HS-27A (cell line): ENCODE data around the gene SLC6A19.

Experiments used
- DNase-seq: peaks from one replicate; pipeline ENCODE4 v3.0.0-alpha.2; 2012; ENCODE audit warnings: low read depth, missing footprints

The SLC6A19 gene

DNA sequence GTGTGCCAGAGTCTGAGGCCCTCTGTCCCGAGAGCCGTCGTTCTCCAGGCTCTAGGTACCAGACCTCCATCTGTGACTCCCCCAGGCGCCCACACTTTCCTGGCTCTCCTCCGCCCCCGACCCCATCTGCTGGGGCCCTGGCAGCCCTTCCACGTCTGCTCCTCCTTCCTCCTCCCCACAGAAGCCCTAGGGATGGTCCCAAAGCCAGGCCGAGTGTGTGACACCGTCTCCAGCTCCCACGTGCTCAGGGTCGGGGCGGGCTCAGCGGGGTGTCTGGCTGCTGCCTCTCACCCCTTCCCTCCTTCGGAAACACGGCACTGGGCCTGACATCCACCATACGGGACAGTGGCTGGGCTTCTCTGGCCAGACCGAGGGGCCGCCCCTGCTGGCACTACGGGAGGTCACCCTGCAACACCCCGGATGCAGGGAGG, 20.5 kb upstream of the SLC6A19 start:
- DNase-seq: no peak

DNA sequence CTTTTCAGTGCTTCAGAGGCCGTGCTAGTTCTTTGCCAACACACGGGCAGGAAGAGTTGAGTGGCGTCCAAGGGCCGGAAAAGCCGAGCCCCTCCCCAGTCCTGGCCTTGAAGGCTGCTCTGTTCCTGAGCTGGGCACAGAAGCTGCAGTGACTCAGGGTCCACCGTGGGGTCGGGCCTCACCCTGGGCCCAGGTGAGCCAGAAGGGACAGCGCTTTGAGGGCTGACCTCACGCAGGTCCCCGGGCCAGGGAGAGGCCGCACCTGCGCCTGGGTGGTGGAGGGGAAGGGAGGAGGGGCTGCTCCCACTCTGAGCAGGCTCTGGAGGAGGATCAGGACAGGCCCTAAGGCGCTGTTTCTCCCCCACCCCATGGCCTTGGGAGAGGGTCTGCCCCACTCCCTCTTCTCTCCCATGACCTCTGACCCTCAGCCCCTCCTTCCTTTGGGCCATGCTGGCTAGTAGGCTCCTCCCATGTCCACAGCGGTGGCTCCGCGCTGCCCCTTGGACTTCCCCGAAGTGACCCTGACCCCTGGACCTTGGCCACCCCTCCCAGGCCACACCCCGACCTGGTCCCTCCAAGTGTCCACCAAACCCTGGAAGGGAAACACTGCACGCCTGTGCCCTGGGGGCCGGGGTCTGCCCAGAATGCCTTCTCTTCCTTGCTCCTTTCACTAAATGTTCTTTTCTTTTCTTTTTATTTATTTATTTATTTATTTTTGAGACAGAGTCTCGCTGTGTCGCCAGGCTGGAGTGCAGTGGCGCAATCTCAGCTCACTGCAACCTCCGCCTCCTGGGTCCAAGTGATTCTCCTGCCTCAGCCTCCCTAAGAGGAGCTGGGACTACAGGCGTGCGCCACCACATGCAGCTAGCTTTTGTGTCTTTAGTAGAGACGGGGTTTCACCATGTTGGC, 19.7 kb upstream of the SLC6A19 start:
- no peak for DNase-seq

DNA sequence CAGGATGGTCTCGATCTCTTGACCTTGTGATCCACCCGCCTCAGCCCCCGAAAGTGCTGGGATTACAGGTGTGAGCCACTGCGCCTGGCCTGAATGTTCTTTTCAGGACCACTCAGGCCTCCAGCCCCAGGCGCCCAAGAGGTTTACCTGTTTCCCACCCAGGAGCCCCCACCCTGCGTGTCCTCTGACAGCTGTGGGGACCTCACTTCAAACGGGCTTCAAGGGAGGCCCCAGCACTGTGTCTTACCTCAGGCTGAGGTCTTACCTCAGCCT, 19.1 kb upstream of the SLC6A19 start:
- DNase-seq: no peak

DNA sequence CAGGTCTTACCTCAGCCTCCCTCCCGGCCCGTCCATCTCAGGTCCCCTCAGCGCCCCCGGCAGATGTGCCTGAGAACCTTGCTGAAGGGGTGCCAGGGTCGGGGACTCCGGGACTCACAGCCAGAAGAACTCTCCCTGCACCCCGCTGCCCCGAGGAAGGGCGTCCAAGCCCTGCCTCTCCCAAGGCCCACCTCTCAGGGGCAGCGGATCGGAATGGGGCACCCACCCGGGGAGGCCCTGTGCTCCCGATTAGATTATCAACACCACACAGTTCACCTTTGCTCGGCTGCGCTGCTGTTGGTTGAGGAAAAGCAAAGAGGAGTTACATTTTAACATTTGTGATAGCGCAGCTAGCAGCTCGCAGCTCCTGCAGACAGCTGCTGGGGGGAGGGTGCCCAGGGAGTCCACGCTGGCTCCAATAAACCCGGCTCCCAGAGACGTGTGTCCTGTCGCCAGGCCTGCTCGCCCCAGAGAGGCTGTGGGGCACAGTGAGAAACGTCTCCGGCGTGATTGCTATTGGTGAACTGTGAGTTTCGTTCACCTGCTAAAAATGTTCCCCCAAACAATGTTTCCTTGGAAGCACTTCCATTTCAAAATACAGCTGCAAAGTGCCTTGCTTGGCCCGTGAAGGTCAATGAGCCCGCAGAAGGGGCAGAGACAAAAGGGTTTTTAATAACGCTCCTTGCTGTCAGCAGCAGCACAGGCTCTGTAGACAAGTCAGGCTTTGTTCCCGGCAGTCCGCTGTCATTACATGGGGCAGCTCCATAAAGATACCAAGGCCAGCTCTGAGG, 18.6 kb upstream of the SLC6A19 start:
- no peak for DNase-seq

DNA sequence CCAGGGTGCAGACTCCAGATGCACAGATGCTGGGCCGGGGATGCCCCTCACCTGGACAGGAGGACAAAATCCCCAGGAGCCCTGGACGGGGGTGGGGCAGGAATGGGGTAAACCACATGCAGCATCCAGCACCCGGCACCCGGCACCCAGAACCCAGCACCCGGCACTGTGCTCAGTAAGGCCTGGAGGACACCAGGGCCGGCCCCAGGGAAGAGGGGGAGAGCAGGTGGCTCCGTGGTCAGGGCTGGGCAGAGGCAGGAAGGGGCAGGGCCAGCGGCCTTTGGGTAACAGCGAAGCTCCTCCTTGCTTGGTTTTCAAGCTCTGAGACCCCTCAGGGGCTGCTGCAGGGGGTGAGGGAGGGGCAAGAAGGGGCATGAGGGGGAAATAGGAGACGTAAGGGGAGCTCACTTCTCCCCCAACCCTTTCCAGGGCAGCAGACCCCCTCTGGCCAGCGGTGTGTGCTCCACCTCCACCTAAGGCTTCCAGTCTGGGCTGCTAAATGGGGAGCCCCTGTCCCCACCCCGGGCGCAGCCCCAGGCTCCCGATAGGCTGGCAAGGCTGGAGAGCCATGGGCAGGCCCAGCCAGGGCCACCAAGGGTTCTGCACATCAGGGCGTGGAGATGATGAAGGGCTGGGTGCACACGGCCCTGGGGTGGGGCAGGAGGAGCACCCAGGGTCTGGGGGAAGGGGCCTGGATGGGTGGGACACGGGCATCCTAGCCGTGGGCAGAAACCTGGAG, 17.8 kb upstream of the SLC6A19 start:
- DNase-seq: no peak

DNA sequence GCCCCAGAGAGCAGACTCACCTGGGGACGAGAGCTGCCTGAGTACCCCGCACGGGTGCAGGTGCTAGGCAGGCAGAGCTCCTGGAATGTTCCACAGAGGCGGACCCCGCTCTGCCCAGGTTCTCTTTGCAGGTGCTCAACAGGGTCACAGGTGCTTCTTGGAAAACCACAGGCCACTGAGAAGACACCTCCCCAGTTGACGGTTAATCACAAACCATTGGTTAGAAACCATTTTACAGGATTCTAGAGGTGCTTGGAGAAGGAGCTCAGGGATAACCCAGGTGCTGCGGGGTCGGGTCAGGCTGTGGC, 17.3 kb upstream of the SLC6A19 start:
- DNase-seq: no peak

DNA sequence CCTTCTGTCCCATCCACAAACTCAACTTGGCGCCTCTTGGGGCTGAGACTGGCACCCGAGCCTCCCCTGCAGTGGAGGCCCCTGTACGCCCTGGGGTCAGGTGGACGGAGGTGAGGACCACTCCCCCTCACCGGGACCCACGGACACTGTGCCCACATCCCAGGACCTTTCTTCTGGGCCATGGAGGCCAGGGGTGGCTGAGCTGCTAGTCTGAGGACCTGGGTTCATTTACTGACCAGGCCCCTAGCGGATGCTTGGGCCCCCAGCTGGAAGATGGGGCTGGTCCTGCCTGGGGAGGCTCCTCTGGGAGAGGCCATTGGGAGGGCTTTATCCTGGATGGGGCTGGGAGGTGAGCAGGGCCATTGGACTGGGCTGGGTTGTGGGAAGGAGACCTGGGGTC, 16.9 kb upstream of the SLC6A19 start:
- DNase-seq: no peak

DNA sequence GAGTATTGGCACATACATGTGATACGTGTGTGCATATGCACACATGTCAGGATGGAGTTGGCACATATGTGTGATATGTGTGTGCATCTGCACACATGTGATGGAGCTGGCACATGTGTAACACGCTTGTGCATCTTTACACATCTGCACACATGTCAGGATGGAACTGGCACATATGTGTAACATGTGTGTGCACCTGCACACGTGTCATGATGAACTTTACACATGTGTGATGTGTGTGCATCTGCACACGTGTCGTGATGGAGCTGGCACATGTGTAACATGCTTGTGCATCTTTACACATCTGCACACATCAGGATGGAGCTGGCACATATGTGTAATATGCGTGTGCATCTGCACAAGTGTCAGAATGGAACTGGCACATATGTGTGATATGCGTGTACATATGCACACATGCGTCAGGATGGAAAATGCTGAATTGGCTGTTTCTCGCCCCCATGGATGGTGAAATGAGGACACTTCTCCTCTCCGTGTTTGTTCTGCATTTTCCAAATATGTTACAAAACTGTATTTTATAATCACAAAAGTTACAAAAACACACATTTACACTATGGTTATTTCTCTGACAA, 16.3 kb upstream of the SLC6A19 start:
- no peak for DNase-seq

DNA sequence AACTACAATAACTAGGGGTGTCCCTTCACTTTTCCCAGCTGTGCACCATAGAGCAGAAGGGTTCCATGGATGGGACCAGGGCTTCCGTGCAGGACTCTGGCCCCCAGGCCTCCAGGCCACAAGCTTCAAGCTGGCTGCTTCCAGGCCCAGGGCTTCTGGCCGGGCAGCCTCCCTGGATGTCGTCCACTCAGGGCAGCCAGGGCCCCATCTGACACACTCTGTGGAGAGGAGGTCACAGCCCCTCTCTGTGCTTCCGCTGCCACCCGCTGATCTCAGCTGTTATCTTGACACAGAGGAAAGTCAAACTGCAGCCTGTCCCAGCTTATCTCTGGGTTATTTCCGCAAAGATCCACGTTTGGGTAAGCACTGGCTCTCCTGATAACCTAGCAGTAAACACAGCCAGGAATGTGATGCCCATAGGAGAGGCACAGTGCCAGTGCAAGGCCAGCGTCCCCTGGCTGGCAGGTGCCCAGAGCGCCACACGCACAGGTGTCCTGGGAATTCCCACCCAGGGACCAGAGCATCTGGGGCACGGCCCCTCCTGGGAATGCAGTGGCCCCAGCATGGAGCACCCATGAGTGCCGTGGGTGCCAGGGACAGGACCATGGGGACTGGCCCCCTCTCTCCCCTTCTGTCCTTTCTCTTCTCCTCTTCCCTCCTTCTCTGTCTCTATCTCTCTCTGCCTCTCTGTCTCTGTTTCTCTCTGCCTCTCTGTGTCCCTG, 15.6 kb upstream of the SLC6A19 start:
- DNase-seq: no peak

DNA sequence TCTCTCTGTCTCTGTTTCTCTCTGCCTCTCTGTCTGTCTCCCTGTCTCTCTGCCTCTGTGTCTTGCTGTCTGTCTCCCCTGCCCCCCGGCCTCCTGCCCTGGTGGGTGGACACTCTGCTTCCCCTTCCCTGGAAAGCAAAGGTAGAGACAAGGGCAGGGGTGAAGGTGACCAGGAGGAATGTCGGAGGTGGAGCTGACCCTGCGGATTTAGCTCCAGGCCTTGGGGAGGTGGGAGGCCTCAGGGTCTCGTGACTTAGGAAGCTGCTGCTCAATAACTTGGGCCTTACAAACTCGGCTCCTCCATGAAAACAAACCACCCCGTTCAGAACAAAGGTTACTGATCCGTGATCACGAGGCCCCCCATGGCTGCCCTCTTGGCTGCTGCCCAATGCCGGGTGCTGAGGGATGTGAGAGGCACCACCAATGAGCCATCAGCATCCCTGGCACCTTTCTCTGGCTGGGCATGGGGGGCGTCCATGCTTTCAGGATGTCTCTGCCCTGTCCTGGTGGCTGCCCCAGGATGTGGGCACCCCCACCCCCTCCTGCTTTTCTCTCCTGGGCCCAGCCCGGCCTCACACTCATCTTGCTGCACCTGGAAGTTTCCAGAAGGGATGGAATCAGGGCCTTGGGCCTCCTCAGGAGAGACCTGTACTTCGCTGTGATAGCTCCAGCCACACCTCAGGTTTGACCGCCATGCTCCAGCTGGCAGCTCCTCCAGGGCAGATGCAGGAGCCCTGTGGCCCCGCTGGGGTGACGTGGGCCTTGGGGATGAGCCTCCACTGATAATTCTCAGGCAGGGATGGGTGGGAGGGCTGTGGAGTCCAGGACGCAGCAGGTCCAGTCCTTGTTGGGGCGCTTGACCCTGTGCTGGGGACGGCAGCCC, 14.8 kb upstream of the SLC6A19 start:
- no peak for DNase-seq

DNA sequence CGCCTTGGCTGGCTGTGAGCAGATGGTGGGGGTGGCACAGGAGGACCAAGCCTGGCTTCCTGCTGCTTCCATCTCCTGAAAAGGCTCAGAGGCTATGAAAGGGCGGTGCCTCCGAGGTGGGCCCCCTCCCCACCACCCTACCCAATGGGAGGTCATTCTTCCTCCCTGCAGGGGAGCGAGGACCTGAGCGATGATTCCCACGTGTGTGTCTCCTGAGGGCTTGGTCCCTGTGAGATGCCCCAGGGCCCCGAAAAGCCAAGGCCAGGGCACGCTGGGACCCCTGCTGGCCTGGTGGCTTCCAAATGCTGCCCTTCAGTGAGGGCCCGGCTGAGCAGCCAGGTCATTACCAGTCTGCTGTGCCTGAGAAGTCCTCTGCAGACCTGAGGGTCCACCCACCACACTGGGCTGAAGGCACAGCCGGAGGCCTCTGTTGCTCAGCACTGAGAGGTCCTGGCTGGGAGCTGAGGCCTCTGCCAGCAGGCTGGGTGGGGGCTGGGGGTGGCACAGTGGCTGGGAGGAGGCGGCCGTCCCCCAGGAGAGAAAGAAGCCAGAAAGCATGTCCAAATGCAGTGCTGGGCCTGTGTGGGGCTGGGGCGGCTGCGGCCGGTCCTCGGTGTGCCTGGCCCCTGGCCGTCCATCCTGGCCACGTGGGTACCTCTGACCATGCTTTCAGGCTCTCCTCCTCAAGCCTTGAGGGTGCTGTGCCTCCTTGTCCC, 14.0 kb upstream of the SLC6A19 start:
- DNase-seq: no peak

DNA sequence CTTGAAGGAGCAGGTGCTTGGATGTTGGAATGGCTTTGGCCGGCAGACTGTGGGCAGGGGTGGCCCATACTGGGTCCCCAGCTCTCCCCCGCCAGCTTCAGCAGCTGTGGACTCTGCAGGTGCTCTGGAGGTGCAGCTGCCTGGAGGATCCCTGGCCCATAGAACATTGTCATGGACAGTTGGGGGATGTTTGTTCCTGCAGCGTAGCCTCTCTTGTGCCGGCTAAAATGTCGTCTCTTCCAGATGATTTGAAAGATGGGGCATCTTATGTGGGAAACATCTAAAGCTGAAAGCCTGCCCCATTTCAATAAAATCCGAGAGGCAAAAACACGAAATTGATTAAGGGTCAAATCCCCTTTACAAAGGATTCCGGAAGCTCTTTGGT, 13.5 kb upstream of the SLC6A19 start:
- no peak for DNase-seq

DNA sequence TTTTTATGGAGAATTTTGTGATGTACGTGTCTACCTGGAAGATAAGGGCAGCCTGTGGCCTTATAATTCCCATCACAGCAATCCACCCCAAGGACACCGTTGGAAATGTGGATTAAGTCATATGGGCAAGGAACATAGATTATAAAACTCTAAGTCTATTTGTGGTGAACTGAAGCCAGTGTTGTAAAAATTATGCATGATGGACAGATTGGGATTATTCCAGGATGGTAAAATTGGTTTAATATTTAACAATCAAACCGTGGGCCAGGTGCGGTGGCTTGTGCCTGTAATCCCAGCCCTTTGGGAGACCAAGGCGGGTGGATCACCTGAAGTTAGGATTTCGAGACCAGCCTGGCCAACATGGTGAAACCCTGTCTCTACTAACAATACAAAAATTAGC, 12.9 kb upstream of the SLC6A19 start:
- no peak for DNase-seq

DNA sequence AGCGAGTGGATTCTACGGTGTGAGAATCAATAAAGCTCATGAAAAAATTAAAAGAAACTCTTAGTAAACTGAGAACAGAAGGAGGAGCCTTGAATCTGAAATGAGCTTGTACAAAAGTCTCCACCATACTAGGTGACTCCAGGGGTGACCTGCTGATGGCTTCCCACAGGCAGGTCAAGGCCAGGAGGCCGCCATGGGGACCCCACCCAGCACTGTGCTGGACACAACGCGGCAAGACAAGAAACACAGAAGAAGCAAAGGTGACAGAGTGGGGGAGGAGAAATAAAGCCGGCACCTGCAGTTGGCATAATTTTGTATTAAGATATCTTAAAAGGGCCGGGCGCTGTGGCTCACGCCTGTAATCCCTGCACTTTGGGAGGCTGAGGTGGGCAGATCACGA, 12.1 kb upstream of the SLC6A19 start:
- DNase-seq: no peak

DNA sequence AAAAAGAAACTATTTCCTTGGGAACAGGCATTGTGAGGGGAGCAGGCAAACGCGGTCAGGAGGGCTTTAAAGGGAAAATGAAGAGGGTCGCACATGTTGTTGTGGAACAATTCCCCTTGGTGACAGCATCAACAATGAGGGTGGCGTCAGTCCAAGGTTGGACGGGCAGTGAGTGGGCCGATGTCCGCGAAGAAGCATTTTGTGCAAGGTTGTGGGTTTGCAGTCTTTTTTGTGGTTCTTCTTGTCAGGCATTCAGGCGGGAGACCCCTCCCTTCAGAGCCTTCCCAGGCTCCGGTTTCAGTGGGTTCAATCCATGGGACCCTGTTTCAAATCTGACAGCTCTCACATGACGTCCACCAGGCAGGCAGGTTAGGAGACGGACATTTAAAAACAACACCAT, 11.1 kb upstream of the SLC6A19 start:
- no peak for DNase-seq

DNA sequence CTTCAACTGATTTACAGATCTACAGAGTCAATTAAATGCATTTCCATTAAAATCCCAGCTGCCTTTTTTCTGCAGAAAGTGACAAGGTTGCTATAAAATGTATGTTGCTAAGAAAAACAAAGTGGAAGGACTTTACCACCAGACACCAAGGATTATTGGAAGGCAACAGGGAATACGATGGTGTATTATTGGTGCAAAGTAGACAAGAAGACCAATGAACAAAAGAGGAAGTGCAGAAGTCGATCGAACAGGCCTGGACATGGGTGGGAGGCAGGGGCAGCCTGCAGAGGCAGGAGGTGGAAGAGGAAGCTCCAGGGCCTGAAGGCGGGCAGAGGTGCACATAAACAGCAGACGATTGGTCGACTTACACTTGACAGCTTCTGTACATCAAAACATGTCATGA, 10.6 kb upstream of the SLC6A19 start:
- no peak for DNase-seq

DNA sequence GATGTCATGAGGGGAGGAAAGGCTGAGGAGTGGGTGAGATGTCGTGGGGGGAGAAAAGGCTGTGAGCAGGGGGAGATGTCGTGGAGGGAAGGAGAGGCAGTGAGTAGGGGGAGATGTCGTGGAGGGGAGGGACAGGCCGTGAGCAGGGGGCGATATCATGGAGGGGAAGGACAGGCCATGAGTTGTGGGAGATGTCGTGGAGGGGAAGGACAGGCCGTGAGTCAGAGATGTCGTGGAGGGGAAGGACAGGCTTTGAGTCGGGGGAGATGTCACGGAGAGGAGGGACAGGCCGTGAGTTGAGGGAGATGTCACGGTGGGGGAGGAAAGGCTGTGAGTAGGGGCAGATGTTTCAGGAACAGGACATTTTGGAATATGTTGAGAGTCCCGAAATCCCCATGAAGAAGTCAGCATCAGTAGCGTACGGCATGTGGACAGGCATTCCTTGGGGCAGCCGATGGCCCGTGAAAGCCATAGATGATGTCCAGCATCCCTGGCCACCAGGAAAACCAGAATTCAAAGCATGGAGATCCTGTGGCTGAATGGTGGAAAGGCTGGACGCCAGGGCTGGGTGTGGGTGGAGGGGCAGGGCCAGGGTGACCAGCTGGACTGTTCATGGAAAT, 8.3 kb upstream of the SLC6A19 start:
- DNase-seq: no peak

DNA sequence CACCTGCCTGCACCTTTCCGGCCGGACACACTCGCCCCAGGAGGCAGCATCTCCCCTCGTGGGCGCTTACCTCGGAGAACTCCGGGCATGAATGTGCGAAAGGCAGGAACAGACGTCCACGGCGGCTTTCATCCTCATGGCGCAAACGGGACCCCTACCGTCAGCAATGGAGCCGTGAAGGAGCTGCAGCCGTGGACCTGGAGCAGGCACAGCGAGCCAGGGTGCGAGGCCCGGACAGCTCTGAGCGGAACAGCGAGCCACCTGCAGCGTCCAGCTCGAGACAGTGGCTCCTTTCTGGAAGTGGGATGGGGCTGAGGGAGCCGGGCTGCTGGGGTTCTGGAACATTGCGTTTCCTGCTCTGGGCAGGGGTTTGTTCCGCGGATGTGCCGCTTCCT, 7.8 kb upstream of the SLC6A19 start:
- no peak for DNase-seq

DNA sequence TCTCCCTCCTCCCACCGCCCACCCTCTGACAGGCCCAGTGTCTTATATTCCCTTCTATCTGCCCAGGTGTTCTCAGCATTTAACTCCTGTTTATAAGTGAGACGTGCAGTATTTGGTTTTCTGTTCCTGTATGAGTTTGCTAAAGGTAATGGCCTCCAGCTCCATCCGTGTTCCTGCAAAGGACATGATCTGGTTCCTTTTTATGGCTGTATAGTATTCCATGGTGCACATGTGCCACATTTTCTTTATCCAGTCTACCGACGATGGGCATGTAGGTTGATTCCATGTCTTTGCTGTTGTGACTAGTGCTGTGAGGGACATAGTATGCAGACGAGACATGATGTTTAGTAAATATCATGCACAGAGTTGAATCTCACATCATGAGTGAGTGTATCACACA, 7.0 kb upstream of the SLC6A19 start:
- DNase-seq: no peak

DNA sequence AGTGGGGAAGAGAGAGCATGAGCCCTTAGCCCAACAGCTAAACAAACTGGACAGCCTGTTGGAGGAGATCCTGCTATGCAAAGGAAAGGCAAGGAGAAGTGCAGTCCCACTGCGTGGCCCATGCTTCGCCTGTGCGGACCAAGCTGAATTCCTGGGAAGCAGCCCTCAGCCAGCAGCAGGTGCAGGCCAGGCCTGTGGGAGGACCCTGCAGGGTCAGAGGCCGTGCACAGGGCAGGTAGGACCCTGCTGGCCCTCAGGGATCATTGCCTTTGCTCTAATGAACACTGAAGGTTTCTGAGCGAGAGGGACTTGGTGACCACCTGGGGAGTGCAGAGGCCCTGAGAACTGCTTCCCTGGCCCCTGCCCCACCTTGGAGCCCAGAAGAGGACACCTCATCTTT, 6.0 kb upstream of the SLC6A19 start:
- DNase-seq: no peak
